ENCODE results near the gene JAK3. TPM values are rescaled to one million over a fixed set of nuclear protein-coding genes. Genes with fewer than 3 reads are reported as not detected.
A peak's percentile ranks its signal among the peaks of the same experiment; 100 is the strongest.

Gene JAK3
- total and polyA plus RNA-seq, 10 donors: 30.6 to 203 (median 116) TPM

- H3K27me3 ChIP-seq (replicated peaks in 1 of 7): no peaks in the 10 kb centered on the region
- WGBS, 5 donors: 77 to 88% (median 85%) methylated on average over 23 to 30 of the region's 30 CpGs
- H3K4me3 ChIP-seq: no peak overlapping the region
- H3K4me1 ChIP-seq: peaks cover 12 to 50% (median 37%) of the 10 kb centered on the region in 6 donors
- TF ChIP-seq CTCF (IDR thresholded peaks at IDR 0.05 in 8 of 11, conservative IDR thresholded peaks at IDR 0.05 in 3 of 11): no peak
- peak in 1 of 3 donors; percentile 63 for TF ChIP-seq POLR2AphosphoS5 (IDR thresholded peaks at IDR 0.05)
- no peak for TF ChIP-seq POLR2A (IDR thresholded peaks at IDR 0.05)
- DNase-seq: peak; percentile 73
- H3K9me3 ChIP-seq: no peaks in the 10 kb centered on the region
- intact Hi-C loops (cut with DNase I; ENCODE audit: low total_unique reads): no loop called here
- peak overlapping the region in 1 of 8 donors; percentile 98 for H3K27ac ChIP-seq
- peaks cover 4 to 83% (median 79%) of the 10 kb centered on the region in 6 donors for H3K36me3 ChIP-seq
Measured at GRCh38 chr19:17841371-17841809, 6.4 kb downstream of the JAK3 start.

- no peak overlapping the region for H3K27ac ChIP-seq
- intact Hi-C loops (cut with DNase I; ENCODE audit: low total_unique reads): no loop called here
- TF ChIP-seq POLR2A (IDR thresholded peaks at IDR 0.05): no peak
- TF ChIP-seq CTCF (IDR thresholded peaks at IDR 0.05 in 8 of 11, conservative IDR thresholded peaks at IDR 0.05 in 3 of 11): no peak
- DNase-seq: no peak
- H3K9me3 ChIP-seq: no peaks in the 10 kb centered on the region
- WGBS, 5 donors: 92 to 97% (median 95%) methylated on average over 6 of the region's 6 CpGs
- H3K27me3 ChIP-seq (replicated peaks in 1 of 7): no peaks in the 10 kb centered on the region
- no peak overlapping the region for H3K4me3 ChIP-seq
- H3K4me1 ChIP-seq: peaks cover 0 to 46% (median 23%) of the 10 kb centered on the region in 6 donors
- H3K36me3 ChIP-seq: peaks cover 5 to 97% (median 93%) of the 10 kb centered on the region in 6 donors
Measured at GRCh38 chr19:17840019-17840418, 7.8 kb downstream of the JAK3 start.

GRCh38 chr19:17837972-17838371 is 9.8 kb downstream of the JAK3 start:
- Histone ChIP-seq H3K4me3 (no peak overlapping the region), H3K4me1 (peaks cover 0 to 33% (median 5%) of the 10 kb centered on the region in 6 donors), H3K27ac (no peak overlapping the region), H3K27me3 (replicated peaks in 1 of 7) (no peaks in the 10 kb centered on the region), H3K36me3 (peaks cover 8 to 100% (median 99%) of the 10 kb centered on the region in 6 donors), H3K9me3 (no peaks in the 10 kb centered on the region)
- TF ChIP-seq POLR2A (IDR thresholded peaks at IDR 0.05) (no peak), POLR2AphosphoS5 (IDR thresholded peaks at IDR 0.05) (no peak), CTCF (IDR thresholded peaks at IDR 0.05 in 8 of 11, conservative IDR thresholded peaks at IDR 0.05 in 3 of 11) (no peak)
- intact Hi-C loops (cut with DNase I; ENCODE audit: low total_unique reads): no loop called here
- DNase-seq: no peak
- WGBS, 5 donors: 92 to 98% (median 97%) methylated on average over 7 of the region's 7 CpGs

- Histone ChIP-seq H3K36me3 (peaks cover 8 to 100% (median 100%) of the 10 kb centered on the region in 6 donors), H3K27me3 (replicated peaks in 1 of 7) (no peaks in the 10 kb centered on the region), H3K4me1 (peaks cover 0 to 18% (median 0%) of the 10 kb centered on the region in 6 donors), H3K4me3 (no peak overlapping the region), H3K27ac (no peak overlapping the region), H3K9me3 (no peaks in the 10 kb centered on the region)
- WGBS, 5 donors: 87 to 98% (median 94%) methylated on average over 4 of the region's 4 CpGs
- intact Hi-C loops (cut with DNase I; ENCODE audit: low total_unique reads): no loop called here
- DNase-seq: no peak
- TF ChIP-seq POLR2A (IDR thresholded peaks at IDR 0.05): no peak
- no peak for TF ChIP-seq POLR2AphosphoS5 (IDR thresholded peaks at IDR 0.05)
- no peak for TF ChIP-seq CTCF (IDR thresholded peaks at IDR 0.05 in 8 of 11, conservative IDR thresholded peaks at IDR 0.05 in 3 of 11)
Measured at GRCh38 chr19:17836530-17836929, 11.3 kb downstream of the JAK3 start.

Data from spleen (tissue), 11 donors.